Measurements from ENCODE around the gene ANTKMT.
"Not testable (repeated sequence)": the region's sequence is repeated elsewhere in the genome, so short reads cannot be mapped to it uniquely, and the experiment has no call there.

The ANTKMT gene

DNA sequence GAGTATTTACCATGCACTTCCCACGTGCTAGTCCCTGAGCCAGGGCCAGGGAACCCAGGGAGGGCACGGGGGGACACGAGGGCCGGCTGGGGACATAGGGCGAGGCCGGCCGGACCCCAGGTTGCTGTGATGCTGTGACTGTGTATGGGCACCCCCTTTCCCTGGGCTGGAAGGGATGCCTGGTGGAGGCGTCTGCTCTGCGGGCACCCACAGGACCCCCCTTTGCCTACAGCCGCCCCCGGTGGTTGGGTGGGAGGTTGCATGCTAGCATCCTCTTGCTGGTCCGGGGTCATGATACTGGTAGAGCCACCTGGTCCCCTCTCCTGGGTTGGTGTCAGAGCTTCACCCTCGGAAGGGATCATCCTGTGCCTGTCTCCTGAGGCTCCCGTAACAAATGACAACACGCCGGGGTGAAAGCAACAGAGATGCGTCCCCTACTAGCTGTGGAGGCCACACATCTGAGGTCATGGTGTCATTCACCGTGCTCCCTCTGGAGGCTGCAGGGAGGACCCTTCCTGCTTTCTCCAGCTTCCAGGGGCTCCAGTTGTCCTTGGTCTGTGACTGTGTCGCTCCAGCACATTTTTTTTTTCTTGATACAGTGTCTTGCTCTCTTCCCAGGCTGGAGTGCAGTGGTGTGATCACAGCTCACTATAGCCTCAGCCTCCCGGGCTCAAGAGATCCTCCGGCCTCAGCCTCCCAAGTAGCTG is 23.0 kb downstream of the ANTKMT start:
- DNase-seq (ENCODE audit: low read depth): no peak

DNA sequence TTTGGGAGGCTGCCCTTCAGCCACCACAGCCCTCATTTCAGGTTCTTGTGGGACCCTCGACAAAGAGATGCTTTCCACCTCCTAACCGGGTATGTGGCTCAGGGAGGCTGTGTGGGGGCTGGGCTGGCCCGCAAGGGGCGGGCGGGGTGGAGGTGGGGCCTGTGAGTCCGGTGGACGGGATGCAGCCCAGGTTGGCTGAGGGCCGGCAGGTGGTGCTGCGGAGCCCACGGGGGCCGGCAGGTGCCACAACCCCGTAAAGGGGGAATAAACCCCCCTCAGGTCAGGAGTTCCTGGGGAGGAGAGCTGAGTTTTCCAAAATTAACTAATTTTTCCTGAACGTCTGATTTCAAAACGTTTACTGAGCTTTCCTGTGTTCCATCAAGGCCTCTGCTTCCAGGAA is 24.8 kb downstream of the ANTKMT start:
- no peak for DNase-seq (ENCODE audit: low read depth)

GRCh38 chr16:746637-747036 is 25.7 kb downstream of the ANTKMT start:
- DNase-seq (ENCODE audit: low read depth): no peak

- no peak for DNase-seq (ENCODE audit: low read depth)
These were observed 27.2 kb downstream of the ANTKMT start for GRCh38 chr16:747978-748746.

GRCh38 chr16:749010-749409 is 28.1 kb downstream of the ANTKMT start:
- DNase-seq (ENCODE audit: low read depth): no peak

GRCh38 chr16:750485-750884 is 29.5 kb downstream of the ANTKMT start:
- no peak for DNase-seq (ENCODE audit: low read depth)

- DNase-seq (ENCODE audit: low read depth): no peak
These were observed 30.4 kb downstream of the ANTKMT start for GRCh38 chr16:751152-752006.

DNA sequence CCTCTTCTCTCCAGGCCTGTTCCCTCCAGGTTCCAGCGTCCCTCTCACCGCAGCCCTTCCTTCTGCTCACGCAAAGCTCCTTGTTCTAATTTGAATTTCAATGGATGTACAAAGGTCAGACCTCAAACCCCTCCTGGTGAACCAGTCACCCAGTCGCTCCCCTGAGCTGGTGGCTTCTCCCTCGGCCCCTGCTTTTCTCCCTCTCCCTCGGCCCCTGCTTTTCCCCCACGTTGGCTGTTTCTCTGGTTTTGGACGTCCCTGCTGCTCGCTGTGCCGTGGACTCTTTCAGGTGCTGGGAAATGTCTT is 31.0 kb downstream of the ANTKMT start:
- DNase-seq (ENCODE audit: low read depth): no peak

GRCh38 chr16:754121-754607 is 33.2 kb downstream of the ANTKMT start:
- not testable (repeated sequence) for DNase-seq (ENCODE audit: low read depth)

DNA sequence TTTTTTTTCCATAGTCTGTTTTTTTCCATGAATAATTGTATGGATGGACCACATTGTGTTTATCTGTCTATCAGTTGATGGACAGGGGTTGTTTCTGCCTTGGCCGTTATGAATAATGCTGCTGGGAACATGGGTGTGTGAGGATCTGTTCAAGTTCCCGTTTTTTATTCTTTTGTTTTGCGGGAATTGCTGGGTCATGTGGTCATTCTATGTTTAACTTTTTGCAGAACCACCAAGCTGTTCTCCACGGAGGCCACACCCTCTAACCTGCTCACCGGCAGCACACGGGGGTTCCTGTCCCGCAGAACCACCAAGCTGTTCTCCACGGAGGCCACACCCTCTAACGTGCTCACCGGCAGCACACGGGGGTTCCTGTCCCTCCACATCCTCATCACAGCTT is 33.7 kb downstream of the ANTKMT start:
- DNase-seq (ENCODE audit: low read depth): no peak

DNA sequence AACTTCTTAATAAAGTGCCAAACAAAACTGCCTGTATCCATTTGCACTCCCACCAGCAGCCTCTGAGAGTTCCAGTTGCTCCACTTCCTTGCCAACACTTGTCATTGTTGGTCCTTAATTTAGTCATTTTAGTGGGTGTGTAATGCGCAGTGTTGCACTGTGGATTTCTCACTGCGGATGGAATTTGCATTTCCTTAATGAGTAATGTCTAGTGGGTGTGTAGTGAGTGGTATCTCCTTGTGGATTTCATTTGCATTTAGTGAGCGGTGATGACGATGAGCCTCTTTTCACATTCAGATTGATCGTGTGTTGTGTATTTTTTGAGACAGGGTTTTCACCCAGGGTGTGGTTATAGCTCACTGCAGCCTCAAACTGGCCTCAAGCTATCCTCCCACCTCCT is 35.5 kb downstream of the ANTKMT start:
- DNase-seq (ENCODE audit: low read depth): no peak

- DNase-seq (ENCODE audit: low read depth): no peak
These were observed 38.4 kb downstream of the ANTKMT start for GRCh38 chr16:759110-759910.

DNA sequence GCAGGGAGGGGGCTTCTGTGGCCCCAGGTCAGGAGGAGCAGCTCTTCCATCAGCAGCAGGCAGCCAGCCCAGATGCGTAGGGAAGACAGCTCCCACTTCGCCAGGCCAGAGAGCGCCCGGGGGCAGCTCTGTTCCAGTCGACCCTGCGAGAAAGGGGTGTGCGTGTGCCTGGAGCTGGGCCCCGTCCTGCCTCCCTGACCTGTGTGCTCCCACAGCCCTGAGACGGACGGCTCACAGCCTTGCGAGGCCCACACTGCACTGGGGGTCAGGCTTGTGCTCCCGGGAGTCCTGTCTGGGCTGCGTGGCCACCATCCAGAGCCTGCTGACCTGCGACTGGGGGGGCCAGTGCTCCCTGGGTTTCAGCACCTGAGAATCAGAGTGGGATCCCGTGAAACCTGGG is 39.1 kb downstream of the ANTKMT start:
- no peak for DNase-seq (ENCODE audit: low read depth)

DNA sequence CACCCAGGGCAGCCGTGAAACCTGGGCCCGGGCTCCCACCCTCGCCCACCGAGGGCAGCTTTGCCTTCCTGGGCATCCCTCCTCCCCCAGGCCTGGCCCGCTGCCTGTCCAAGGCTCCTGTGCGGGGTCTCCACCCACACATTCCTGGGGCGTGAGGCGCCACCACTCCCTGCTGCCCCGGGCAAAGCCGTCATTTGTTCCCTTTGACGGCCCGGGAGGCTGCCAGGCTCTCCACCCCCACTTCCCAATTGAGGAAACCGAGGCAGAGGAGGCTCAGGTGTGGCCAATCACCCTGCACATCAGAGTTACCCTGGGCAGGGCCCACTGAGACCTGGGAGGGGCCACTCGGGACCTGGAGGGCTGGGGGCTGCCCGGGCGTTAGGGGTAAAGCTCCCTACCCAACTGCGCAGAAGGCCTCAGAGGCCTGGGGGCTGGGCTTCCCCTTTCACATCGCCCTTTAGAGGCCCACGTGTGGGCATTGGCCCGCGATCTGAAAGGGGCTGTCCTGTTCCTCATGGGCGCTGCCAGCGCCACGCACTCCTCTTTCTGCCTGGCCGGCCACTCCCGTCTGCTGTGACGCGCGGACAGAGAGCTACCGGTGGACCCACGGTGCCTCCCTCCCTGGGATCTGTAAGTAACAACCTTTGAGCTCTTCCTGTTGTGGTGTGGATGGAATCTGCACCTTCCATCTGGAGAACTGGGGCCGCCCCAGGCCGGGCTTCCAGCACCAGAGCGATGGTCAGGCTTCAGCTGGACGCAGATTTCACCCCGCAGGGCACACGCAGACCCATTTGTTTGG is 39.8 kb downstream of the ANTKMT start, which contains the start of gene MSLN:
TSS of gene MSLN (plus strand) at position 190 of the 799 bp plus-strand sequence. CDS start 1,947 bp downstream, outside the sequence.
- no peak for DNase-seq (ENCODE audit: low read depth)

DNA sequence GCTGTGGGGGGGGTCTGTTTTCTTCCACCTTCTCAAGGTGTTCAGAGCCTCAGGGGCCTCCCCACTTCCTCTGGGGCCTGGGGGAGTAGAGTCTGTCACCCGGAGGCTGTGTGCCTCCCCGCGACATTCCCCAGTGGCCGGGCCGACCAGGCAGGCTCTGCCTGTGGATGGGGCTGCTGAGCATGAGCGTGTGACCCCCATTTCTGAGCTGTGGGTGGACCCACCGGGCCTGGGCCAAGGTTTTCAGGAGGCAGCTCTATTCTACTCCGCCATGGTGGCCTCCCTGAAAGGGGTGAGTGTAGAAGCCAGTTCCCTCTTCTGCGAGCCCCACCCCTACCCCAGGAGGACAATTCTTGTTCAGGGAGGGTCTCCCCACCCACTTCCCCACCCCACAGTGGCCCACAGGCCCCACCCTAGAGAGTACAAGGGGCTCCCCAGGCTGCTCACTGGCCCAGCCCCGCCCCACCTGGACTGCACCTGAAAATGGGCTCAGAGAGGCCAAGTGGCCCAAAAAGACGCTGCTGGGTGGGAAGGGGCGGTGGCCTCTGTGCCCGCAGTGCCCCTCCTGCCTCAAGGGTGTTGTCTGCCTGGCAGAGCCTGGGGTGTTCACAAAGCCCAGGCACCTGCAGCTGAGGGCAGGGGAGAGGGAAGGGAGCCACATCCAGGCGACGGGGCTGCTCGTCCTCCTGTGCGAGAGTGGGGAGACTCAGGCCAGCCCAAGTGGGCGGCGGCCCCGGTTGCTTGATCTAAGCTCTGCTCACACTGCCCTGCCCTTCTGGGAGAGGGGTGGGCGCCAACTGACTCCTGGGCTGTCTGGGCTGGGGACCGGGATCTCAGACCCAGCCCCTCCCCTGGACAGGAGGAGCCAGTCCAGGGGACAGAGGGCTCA is 40.9 kb downstream of the ANTKMT start:
- DNase-seq (ENCODE audit: low read depth): no peak

DNA sequence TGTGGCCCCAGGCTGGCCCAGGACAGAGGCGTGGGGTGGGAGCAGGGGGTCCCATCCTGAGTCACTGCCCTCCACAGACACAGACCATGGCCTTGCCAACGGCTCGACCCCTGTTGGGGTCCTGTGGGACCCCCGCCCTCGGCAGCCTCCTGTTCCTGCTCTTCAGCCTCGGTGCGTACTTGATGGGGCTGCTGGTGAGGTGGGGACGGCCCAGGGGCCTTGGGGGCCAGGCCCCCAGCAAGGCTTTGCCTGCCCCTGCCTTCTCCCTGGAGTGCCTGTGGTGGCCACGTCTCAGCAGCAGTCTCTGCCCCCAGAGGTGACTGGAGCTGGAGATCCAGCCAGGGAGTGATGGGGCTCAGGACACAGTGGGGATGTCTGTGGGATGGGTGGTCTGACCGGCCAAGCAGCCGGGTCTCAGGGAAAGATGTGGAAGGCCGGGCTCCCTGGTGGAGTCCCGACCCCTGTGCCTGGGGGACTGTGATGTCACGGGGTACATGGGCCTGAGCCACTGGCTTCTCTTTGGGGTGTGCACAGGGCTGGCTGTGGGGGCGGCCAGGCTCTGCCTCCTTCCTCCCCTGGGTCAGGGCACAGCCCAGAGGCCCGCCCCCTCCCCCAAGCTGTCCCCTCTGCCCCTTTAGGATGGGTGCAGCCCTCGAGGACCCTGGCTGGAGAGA is 41.8 kb downstream of the ANTKMT start:
- DNase-seq (ENCODE audit: low read depth): no peak

GRCh38 chr16:763369-764183 is 42.6 kb downstream of the ANTKMT start:
- DNase-seq (ENCODE audit: low read depth): no peak

DNA sequence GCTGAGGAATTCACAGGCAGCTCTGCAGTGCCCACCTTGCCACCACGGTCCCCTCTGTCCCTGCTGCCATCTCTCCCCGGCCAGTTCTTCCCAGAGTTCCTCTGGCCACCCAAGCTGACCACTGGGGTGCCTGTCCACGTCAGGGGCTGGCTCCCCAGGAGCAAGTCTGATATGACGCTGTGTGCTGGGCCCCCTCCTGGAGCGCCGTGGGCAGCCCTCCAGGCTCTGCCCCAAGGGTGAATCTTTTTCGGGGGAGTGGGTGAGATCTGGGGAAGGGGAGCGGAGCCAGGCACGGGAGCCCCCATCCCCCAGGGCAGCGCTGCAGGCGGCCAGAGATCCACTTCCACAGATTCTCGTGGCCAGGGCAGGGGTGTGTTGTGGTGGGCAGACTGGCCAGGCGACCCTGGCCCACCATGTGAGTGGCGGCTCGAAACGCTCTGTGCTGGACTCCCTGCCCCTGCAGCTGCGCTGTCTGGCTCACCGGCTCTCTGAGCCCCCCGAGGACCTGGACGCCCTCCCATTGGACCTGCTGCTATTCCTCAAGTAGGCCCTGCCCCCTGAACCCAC is 43.3 kb downstream of the ANTKMT start:
- DNase-seq (ENCODE audit: low read depth): no peak

Data from T follicular helper cell (primary cell).